Retinal pigment epithelial cell (primary cell): Measurements from ENCODE around the gene SDHAF1.
"Not testable (repeated sequence)": the region's sequence is repeated elsewhere in the genome, so short reads cannot be mapped to it uniquely, and the experiment has no call there.

Experiments
- DNase-seq: peaks from one replicate; pipeline ENCODE4 v3.0.0-alpha.2; 2010; ENCODE audit warnings: low read depth
- H3K4me3 ChIP-seq: 2 replicates; pipeline ENCODE4 v1.5.1; 2011; ENCODE audit warnings: mild to moderate bottlenecking, low read length, control low read depth, moderate library complexity
- TF ChIP-seq, protein P1 (sequence below): conservative IDR thresholded peaks from 2 replicates; pipeline ENCODE4 v1.5.1; 2011; ENCODE audit warnings: low read depth, low read length, control low read depth, inconsistent platforms

Gene SDHAF1, protein sequence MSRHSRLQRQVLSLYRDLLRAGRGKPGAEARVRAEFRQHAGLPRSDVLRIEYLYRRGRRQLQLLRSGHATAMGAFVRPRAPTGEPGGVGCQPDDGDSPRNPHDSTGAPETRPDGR

DNA sequence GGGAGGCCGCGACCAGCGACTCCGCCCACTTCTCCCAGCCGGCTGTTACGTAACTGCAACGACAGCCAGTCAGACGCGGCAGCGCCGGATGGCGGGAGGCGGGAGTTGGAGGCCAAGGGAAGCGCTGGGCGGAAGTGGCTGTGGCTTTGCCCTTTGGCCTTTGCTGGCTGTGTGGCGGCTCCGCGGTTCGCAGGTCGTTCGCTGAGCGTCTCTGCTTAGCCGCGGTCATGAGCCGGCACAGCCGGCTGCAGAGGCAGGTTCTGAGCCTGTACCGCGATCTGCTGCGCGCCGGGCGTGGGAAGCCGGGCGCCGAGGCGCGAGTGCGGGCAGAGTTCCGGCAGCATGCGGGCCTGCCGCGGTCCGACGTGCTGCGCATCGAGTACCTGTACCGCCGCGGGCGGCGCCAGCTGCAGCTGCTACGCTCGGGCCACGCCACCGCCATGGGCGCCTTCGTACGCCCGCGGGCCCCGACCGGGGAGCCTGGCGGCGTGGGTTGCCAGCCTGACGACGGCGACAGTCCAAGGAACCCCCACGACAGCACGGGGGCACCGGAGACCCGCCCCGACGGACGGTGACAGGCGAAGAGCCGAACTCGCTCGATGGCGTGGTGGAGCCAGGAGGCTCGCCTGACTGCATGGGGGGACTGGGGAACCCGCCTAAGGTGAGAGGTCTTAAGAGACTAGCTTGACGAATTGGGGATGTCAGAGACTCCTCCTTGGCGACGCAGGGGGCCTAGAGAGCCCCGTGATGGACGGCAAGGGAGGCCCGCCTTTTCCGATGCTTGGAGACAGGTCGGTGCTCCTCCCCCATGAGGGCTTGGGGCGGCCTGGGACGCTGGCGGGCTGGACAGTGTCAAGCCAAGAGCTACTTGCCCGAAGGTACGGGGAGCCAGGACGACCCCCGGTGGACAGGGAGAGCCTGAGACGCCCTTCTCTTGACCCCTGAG lies at the start of gene SDHAF1:
Gene SDHAF1 (plus strand): TSS at position 141 of the 946 bp plus-strand sequence. CDS start 87 bp downstream, at position 228.
- TF ChIP-seq, protein P1, sequence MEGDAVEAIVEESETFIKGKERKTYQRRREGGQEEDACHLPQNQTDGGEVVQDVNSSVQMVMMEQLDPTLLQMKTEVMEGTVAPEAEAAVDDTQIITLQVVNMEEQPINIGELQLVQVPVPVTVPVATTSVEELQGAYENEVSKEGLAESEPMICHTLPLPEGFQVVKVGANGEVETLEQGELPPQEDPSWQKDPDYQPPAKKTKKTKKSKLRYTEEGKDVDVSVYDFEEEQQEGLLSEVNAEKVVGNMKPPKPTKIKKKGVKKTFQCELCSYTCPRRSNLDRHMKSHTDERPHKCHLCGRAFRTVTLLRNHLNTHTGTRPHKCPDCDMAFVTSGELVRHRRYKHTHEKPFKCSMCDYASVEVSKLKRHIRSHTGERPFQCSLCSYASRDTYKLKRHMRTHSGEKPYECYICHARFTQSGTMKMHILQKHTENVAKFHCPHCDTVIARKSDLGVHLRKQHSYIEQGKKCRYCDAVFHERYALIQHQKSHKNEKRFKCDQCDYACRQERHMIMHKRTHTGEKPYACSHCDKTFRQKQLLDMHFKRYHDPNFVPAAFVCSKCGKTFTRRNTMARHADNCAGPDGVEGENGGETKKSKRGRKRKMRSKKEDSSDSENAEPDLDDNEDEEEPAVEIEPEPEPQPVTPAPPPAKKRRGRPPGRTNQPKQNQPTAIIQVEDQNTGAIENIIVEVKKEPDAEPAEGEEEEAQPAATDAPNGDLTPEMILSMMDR = no peak
- H3K4me3 ChIP-seq = peak within 1 kb of the TSS; percentile 81

DNA sequence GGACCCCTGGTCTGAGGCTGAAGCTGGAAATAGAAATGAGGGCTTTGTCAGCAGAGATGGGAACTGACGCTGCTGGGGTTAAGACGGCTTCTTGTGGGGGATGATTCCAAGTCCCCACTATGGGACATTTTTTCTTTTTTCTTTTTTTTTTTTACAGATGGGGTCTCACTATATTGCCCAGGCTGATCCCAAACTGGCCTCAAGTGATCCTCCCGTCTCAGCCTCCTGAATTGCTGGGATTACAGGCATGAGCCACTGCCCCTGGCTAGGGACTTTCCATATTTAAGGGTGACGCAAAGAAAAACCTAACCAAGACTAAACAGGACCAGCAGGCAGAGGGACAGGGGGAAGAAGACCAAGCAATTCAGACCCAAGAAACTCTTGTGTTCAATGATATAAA lies 48.8 kb upstream of the SDHAF1 start:
- TF ChIP-seq, protein P1 = no peak
- H3K4me3 ChIP-seq = no peak overlapping the region

More for the DNA sequence above, at the start of gene SDHAF1:
- DNase-seq = peak; percentile 55

DNA sequence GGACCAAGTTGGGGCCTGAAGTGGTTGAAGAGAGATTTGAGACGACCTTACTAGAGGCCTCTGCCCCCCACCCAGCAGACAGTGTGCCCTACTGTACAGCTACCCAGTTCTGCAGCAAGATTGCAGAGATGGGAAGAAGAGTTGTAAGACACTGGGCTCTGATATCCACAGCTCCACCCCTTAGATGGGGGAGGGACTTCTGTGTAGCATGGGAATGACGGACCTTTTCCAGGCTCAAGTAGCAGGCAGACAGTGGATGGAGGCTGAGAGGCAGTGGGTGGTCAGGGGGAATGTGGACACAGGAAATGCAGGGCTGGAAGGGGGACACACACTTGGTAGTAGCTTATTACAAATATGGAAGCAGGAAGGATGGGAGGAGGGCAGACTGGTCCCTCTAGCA lies 45.9 kb upstream of the SDHAF1 start:
- TF ChIP-seq, protein P1 = no peak
- H3K4me3 ChIP-seq = no peak overlapping the region
- DNase-seq = no peak

More for the DNA sequence above, 48.8 kb upstream of the SDHAF1 start:
- DNase-seq = no peak

DNA sequence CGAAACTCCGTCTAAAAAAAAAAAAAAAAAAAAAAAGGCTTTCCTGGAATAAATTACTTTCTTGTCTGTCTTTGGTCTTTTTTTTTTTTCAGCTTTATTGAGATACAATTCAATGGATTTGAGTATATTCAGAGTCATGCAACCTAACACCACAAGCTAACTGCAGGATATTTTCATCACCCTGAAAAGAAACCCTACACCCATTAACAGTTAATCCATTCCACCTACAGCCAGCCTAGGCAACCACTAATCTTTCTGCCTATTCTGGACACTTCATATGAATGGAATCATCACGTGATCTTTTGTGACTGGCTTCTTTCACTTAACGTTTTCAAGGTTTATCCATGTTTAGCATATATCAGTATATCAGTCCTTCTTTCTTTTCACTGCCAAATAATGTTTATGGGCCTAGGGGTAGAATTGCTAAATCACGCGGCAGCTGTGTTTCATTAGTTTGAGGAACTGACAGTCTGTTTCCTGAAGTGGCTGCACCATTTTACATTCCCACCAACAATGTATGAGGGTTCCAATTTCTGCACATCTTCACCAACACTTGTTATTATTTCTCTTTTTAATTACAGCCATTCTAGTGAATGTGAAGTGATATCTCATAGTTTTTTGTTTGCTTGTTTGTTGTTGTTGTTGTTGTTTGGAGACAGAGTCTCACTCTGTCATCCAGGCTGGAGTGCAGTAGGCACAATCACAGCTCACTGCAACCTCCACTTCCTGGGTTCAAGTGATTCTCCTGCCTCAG lies 38.9 kb upstream of the SDHAF1 start:
- H3K4me3 ChIP-seq = no peak overlapping the region
- TF ChIP-seq, protein P1 = no peak
- no peak for DNase-seq

DNA sequence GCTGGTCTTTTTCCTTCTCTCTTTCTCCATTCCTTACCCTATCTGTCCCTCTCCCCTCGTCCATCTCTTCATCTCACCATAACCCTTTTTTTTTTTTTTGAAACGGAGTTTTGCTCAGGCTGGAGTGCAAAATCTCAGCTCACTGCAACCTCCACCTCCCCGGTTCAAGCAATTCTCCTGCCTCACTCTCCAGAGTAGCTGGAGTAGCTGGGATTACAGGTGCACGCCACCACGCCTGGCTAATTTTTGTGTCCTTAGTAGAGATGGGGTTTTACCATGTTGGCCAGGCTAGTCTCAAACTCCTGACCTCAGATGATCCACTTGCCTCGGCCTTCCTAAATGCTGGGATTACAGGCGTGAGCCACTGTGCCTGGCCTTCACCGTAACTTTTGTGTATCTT lies 37.6 kb upstream of the SDHAF1 start:
- H3K4me3 ChIP-seq, DNase-seq: not testable (repeated sequence)

DNA sequence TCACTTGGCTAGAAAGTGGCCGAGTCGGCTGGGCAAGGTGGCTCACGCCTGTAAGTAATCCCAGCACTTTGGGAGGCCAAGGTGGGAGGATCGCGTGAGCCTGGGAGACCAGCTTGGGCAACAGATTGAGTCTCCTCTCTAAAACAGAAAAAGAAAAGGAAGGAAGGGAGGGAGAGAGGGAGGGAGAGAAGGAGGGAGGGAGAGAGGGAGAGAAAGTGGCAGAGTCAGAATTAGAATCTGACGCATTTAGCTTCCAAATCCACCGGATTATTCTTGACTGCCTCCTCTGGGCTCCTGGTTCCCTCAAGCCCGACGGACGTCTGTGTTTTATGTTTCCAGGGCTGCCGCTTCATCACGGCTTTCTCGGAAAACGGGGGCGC lies 36.3 kb upstream of the SDHAF1 start:
- TF ChIP-seq, protein P1 = no peak
- no peak for DNase-seq
- H3K4me3 ChIP-seq = no peak overlapping the region
